NCI-H1092 (cell line): ENCODE data around the gene RCN2.
"Not testable (repeated sequence)": the region's sequence is repeated elsewhere in the genome, so short reads cannot be mapped to it uniquely, and the experiment has no call there.

Experiments used
- DNase-seq: peaks from one replicate; lab custom pipeline; 2025; lab: John Stamatoyannopoulos, UW

The RCN2 gene

GRCh38 chr15:76931397-76932134 lies at the start of gene RCN2:
Gene RCN2 (plus strand): TSS chr15:76931749. CDS start chr15:76931842, 93 bp downstream.
- DNase-seq: peak; percentile 86

GRCh38 chr15:76885212-76885611 lies 46.3 kb upstream of the RCN2 start:
- DNase-seq: no peak

- DNase-seq: not testable (repeated sequence)
Observed at GRCh38 chr15:76887280-76888141, 44.0 kb upstream of the RCN2 start.

- DNase-seq: not testable (repeated sequence)
Observed at GRCh38 chr15:76892836-76893235, 38.7 kb upstream of the RCN2 start.

GRCh38 chr15:76894174-76894573 lies 37.4 kb upstream of the RCN2 start:
- DNase-seq: no peak

- DNase-seq: no peak
Observed at GRCh38 chr15:76898102-76898501, 33.4 kb upstream of the RCN2 start.

GRCh38 chr15:76899176-76899930 lies 32.2 kb upstream of the RCN2 start:
- not testable (repeated sequence) for DNase-seq

GRCh38 chr15:76899931-76900310 lies 31.6 kb upstream of the RCN2 start:
- not testable (repeated sequence) for DNase-seq

- no peak for DNase-seq
Observed at GRCh38 chr15:76901965-76902364, 29.6 kb upstream of the RCN2 start.

- no peak for DNase-seq
Observed at GRCh38 chr15:76903251-76903681, 28.3 kb upstream of the RCN2 start.

GRCh38 chr15:76904461-76905012 lies 27.0 kb upstream of the RCN2 start:
- peak; percentile 7 for DNase-seq

GRCh38 chr15:76905013-76905839 lies 26.3 kb upstream of the RCN2 start, which contains the start of gene SCAPER:
Gene SCAPER (minus strand): TSS chr15:76905340. CDS start chr15:76883817, 21,523 bp downstream.
- DNase-seq: peak; percentile 75

GRCh38 chr15:76905855-76906254 lies 25.7 kb upstream of the RCN2 start:
- no peak for DNase-seq

- DNase-seq: no peak
Observed at GRCh38 chr15:76912430-76912829, 19.1 kb upstream of the RCN2 start.

- no peak for DNase-seq
Observed at GRCh38 chr15:76913737-76914136, 17.8 kb upstream of the RCN2 start.

- no peak for DNase-seq
Observed at GRCh38 chr15:76916369-76916768, 15.2 kb upstream of the RCN2 start.

GRCh38 chr15:76928201-76928600 lies 3.3 kb upstream of the RCN2 start:
- DNase-seq: no peak

GRCh38 chr15:76929011-76929760 lies 2.4 kb upstream of the RCN2 start:
- no peak for DNase-seq

GRCh38 chr15:76930831-76931396 lies 635 bp upstream of the RCN2 start:
- no peak for DNase-seq
